ENCODE results near the gene BRPF3.

Gene BRPF3

GRCh38 chr6:36196113-36196879 lies at the start of gene BRPF3:
Gene BRPF3, plus strand, starts transcription at chr6:36196744. Its CDS starts 3,579 bp downstream, at chr6:36200323.
- intact Hi-C loops (cut with DNase I) = loop anchor here (1.0 to 5.0 kb wide), 3 partner anchors 72 to 246 kb away; partner anchors contain the start of genes KCTD20, MAPK14 and PXT1

DNA sequence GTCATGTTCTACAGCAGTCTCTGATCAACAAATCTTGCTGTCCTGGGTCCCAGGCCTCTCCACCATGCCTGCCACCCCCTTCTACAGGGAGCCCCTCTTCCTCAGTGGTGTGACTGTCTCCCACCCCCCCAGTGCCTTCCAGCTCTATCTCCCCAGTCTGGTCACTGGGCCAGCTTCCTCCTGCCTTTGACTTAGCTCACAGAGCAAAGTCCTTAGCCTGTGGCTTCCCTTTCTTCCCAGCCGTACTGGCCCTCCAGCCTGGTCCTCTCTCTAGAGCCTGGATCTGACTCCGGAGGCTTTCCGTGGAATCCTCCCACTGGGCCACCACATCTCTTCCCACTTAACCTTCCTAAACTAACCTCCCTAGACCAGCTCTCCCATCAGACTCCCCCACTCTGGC lies 49.2 kb upstream of the BRPF3 start:
- intact Hi-C loops (cut with DNase I) = no loop called here
- no peak for DNase-seq

More at GRCh38 chr6:36196113-36196879, at the start of gene BRPF3:
- DNase-seq = peak; percentile 64 to 96 (median 78)

DNA sequence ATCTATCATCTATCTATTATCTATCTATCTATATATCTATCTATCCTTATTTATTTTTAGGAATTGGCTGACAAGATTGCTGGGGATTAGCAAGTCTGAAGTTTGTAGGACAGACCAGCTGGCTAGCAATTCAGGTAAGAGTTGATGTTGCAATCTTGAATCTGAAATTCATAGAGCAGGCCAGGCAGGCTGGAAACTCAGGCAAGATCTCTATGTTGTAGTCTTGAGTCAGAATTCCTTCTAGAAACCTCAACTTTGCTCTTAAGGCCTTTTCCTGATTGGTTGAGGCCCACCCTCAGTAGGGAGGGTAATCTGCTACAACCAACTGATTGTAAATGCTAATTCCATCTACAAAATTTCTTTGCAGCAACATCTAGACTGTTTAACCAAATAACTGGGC lies 47.1 kb upstream of the BRPF3 start:
- DNase-seq = no peak
- intact Hi-C loops (cut with DNase I) = no loop called here

- DNase-seq = no peak
- intact Hi-C loops (cut with DNase I) = no loop called here
Observed at GRCh38 chr6:36150283-36150682, 46.3 kb upstream of the BRPF3 start.

GRCh38 chr6:36154286-36154685 lies 42.3 kb upstream of the BRPF3 start:
- DNase-seq = no peak
- intact Hi-C loops (cut with DNase I) = no loop called here

DNA sequence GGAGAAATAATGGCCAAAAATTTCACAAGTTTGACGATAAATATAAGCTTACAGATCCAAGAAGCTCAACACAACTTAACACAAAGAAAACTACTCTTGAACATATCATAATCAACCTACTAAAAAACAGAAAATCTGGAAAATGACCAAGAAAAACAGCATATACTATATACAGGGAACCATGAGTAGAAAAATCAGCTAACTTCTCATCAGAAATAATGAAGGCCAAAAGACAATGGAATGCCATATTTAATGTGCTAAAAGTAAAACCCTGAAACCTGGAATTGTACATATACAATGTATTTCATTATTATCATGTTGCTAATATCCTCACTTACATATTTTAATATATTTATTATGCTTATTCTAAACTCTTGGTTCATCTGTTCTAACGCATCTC lies 40.9 kb upstream of the BRPF3 start:
- intact Hi-C loops (cut with DNase I) = no loop called here
- DNase-seq = no peak

- no peak for DNase-seq
- intact Hi-C loops (cut with DNase I) = no loop called here
Observed at GRCh38 chr6:36160147-36160760, 36.3 kb upstream of the BRPF3 start.

GRCh38 chr6:36169023-36170007 lies 27.2 kb upstream of the BRPF3 start:
- intact Hi-C loops (cut with DNase I) = no loop called here
- DNase-seq = no peak

GRCh38 chr6:36170704-36171103 lies 25.8 kb upstream of the BRPF3 start:
- intact Hi-C loops (cut with DNase I) = no loop called here
- DNase-seq = no peak

GRCh38 chr6:36171573-36171972 lies 25.0 kb upstream of the BRPF3 start:
- DNase-seq = no peak
- intact Hi-C loops (cut with DNase I) = no loop called here

DNA sequence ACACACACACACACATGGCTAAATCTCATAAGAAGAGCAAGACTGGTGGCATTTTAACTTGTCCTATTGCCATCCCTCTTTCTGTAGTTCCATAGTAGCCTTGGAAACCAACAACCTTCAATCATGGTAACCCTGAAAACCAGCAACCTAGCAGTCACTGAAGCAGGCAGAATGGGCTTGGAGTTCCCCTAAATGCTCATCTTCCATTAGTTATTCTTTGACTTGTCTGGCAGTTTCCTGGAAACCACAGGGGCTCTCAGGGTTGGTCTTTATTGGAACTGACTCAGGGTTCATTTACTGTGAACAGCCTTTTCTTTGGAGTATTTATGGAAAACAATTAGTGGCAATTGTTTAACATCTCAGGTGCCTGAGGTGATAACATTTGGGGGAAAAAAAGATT lies 19.4 kb upstream of the BRPF3 start:
- intact Hi-C loops (cut with DNase I) = no loop called here
- no peak for DNase-seq

GRCh38 chr6:36178544-36178943 lies 18.0 kb upstream of the BRPF3 start:
- no peak for DNase-seq
- intact Hi-C loops (cut with DNase I) = no loop called here

- intact Hi-C loops (cut with DNase I) = no loop called here
- no peak for DNase-seq
Observed at GRCh38 chr6:36180126-36180525, 16.4 kb upstream of the BRPF3 start.

DNA sequence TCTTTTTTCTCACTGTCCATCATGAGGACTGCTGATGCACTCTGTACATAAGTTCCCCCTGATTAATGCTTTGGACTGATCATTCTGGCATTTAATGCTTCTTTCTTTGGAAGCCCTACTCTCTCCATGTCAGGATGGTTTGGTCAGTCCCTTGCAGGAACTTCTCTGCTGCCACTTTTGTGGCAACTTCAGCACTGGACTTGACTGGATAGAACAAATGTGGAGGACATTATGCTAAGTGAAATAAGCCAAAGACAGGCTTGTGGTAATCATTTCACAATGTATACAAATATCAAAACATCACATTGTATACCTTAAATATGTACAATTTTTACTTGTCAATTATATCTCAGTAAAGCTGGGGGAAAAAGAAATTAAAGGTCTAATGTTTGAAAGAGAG lies 12.2 kb upstream of the BRPF3 start:
- intact Hi-C loops (cut with DNase I) = no loop called here
- no peak for DNase-seq

DNA sequence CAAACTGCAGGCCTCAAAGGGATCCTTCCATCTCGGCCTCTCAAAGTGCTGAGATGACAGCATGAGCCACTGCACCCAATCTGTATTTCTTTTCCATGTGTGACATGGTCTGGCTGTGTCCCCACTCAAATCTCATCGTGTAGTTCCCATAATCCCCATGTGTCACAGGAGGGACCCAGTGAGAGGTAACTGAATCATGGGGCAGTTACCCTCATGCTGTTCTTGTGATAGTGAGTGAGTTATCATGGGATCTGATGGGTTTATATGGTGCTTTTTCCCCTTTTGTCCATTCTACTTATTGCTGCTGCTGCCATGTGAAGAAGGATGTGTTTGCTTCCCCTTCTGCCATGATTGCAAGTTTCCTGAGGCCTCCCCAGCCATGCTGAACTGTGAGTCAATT lies 10.3 kb upstream of the BRPF3 start:
- intact Hi-C loops (cut with DNase I) = no loop called here
- DNase-seq = no peak

DNA sequence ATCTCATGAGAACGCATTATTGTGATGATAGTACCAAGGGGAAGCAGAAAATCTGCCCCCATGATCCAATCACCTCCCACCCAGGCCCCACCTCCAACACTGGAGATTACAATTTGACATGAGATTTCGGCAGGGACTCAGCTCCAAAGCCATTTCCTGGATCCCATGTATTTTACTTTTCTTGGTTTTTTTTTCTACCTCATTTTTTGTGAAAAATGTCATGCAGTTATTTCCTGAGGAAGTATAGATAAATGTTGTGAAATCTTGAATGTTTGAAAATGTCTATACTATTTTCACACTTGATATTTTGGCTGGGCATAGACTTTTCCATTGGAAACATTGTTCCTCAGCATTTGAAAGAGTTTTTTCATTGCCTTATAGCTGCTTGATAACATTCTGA lies 9.1 kb upstream of the BRPF3 start:
- intact Hi-C loops (cut with DNase I) = no loop called here
- no peak for DNase-seq

DNA sequence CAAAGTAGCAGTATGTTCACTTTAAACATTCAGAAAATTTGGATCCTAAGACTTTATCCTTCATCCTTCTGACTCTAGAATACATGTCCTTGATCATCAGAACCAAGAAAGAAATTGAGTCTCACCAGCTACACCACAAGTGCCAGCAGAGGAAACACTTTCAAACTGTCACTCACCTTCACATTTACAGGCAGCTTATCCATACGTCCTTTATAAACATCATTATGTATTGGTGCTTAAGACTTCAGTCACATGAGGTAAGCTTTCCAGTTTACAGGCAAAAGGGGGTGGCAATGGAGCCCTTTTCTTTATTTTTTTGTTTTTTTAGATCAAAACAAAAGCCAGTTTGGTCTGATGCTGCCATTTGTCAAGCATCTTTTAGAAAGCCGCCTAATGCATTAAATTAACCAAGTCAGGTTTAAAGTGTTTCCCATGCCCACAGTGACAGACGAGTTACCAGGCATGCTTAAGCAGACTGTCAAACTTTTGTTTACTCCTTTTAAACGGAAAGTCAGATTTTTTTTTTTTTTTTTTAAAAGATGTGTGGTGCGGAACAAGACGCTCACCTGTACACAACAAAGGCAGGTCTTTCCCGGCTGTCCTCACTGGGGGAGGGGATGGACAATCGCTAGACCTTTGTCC lies 952 bp upstream of the BRPF3 start:
- intact Hi-C loops (cut with DNase I) = loop anchor here (1.0 to 5.0 kb wide), 3 partner anchors 71 to 247 kb away; partner anchors contain the start of genes KCTD20, MAPK14 and PXT1
- no peak for DNase-seq

DNA sequence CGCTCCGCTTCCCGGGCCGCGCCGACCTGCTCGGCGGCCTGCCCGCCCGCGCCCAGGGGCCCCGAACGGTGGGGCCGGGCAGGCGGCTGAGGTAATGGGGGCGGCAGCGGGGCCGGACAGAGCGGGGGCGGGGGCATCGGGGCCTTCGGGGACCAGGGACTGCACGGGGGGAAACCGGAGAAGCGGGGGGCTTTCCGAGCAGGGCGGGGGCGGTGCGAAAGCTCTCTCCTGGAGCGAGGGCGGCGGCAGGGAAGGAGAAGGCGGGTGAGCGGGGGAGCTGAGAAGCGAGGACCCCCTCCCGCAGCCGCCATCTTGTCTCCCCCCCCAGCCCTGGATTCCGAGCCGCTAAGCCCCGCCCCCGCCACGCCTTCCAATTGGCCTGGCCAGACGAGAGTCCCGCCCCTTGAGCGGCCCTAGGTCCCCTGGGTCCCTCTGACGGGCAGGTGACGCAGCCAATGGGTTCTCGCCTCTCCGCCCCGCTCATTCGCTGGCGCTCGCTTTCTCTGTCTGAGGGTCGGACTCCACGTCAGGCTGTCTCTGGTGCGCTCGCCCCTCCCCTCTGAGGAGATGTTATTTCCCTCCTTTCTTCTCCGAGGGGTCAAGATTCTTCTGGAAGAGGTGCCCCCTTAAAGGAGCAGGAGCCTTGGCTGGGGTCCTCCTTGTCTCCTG lies 470 bp downstream of the BRPF3 start:
- DNase-seq = peak; percentile 98 to 100 (median 100)
- intact Hi-C loops (cut with DNase I) = loop anchor here (1.0 to 5.0 kb wide), 3 partner anchors 73 to 245 kb away; partner anchors contain the start of genes KCTD20, MAPK14 and PXT1

GRCh38 chr6:36197739-36198221 lies 1.2 kb downstream of the BRPF3 start:
- DNase-seq = peak in 3 of 10 donors; percentile 30 to 86 (median 35)
- intact Hi-C loops (cut with DNase I) = loop anchor here (5.0 kb wide), 1 partner anchor 245 kb away; the partner anchor contains the start of genes KCTD20 and PXT1

All from posterior cingulate gyrus (tissue), 11 donors.